Measurements from ENCODE around the gene CREB5. TPM values are rescaled to one million over a fixed set of nuclear protein-coding genes. Genes with fewer than 3 reads are reported as not detected.

Gene CREB5
- total and polyA plus RNA-seq, 2 of the 8 experiments (the other 6 are each of a cell fraction or from before 2014, with no cell fraction given), result 2.4 to 2.7 TPM

DNA sequence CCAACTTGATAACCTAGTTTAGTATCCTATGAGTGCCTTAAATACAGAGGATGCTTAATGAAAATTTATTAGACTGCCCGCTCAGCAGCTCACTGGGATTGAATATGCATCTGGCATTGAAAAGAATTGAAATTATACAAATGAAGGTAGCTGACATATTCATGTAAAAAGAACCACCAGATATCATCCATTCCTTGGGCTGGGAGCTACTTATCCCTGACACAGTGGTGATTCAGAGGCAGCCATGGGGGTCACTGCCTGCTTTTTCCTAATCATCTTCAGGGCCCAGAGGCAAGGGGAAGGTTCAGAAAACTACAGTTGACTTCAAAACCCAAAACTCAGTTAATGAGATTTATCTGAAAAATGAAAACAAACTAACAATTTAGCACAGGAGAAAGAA lies 424.9 kb downstream of the CREB5 start:
- TF ChIP-seq, protein P1, sequence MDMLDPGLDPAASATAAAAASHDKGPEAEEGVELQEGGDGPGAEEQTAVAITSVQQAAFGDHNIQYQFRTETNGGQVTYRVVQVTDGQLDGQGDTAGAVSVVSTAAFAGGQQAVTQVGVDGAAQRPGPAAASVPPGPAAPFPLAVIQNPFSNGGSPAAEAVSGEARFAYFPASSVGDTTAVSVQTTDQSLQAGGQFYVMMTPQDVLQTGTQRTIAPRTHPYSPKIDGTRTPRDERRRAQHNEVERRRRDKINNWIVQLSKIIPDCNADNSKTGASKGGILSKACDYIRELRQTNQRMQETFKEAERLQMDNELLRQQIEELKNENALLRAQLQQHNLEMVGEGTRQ (IDR thresholded peaks at IDR 0.05; ENCODE audit: low read length), result no peak
- no peak for TF ChIP-seq RNF2 (IDR thresholded peaks at IDR 0.05; ENCODE audit: borderline replicate concordance, low read depth, low read length, missing control alignments, poor library complexity, severe bottlenecking)
- FAIRE-seq, result no peak
- H3K56ac ChIP-seq (replicated peaks; ENCODE audit: insufficient read length, low read depth, low read length), result no peak overlapping the region

More for the DNA sequence above, 424.9 kb downstream of the CREB5 start:
- Histone ChIP-seq H2BK15ac (ENCODE audit: low read length) (no peak overlapping the region), H3K4me1 (replicated peaks in 1 of 4; ENCODE audit: control insufficient read depth in 3 of 4, insufficient read depth in 4 of 4, low read length in 3 of 4) (no peaks in the 10 kb centered on the region), H2BK20ac (ENCODE audit: low read length) (no peak overlapping the region), H3K23me2 (ENCODE audit: low read depth, low read length) (no peaks in the 10 kb centered on the region; the same call in 1 of the 2 replicates), H3K23ac (ENCODE audit: insufficient read length) (no peak overlapping the region), H4K91ac (replicated peaks; ENCODE audit: insufficient read length, low read length) (no peak overlapping the region), H2AK5ac (ENCODE audit: low read depth, low read length) (no peak overlapping the region), H3K79me1 (ENCODE audit: low read depth, low read length) (no peaks in the 10 kb centered on the region), H2BK12ac (ENCODE audit: low read depth, low read length) (no peak overlapping the region), H3K27ac (ENCODE audit: low read depth, low read length) (no peak overlapping the region), H3K9me3 (ENCODE audit: insufficient read depth in 2 of 2, low read depth in 1 of 2, low read length in 1 of 2) (peaks cover 0 to 9% of the 10 kb centered on the region in 2 experiments; a peak in 2 of 4 replicates), H3K4ac (replicated peaks; ENCODE audit: insufficient read length, low read depth, low read length) (no peak overlapping the region), H3K79me2 (ENCODE audit: control insufficient read depth in 1 of 2, insufficient read depth in 2 of 2, low read length in 2 of 2) (no peaks in the 10 kb centered on the region), H3K9ac (replicated peaks in 1 of 4; ENCODE audit: extremely low read depth in 1 of 4, low read depth in 3 of 4, low read length in 3 of 4) (no peak overlapping the region), H4K5ac (ENCODE audit: insufficient read length, low read depth, low read length) (no peak overlapping the region), H2AFZ (ENCODE audit: low read length) (no peak overlapping the region), H3K4me2 (ENCODE audit: insufficient read depth in 1 of 2, low read depth in 2 of 2, low read length in 2 of 2) (no peak overlapping the region), H3K27me3 (replicated peaks in 1 of 4; ENCODE audit: control insufficient read depth in 3 of 4, extremely low read depth in 1 of 4, insufficient read depth in 3 of 4, low read length in 3 of 4) (no peaks in the 10 kb centered on the region), H3K14ac (ENCODE audit: insufficient read length) (no peak overlapping the region), H3K18ac (ENCODE audit: extremely low read depth, low read length) (no peak overlapping the region), H3K36me3 (ENCODE audit: control insufficient read depth in 2 of 4, insufficient read depth in 4 of 4, low read length in 3 of 4) (no peaks in the 10 kb centered on the region), H3K4me3 (ENCODE audit: extremely low read depth in 1 of 4, insufficient read depth in 2 of 4, low read depth in 3 of 4, low read length in 4 of 4) (no peak overlapping the region), H2BK120ac (replicated peaks; ENCODE audit: low read depth, low read length) (no peak overlapping the region), H2BK5ac (ENCODE audit: low read depth, low read length) (no peak overlapping the region), H4K8ac (ENCODE audit: extremely low read depth, insufficient read depth, low read length) (no peak overlapping the region), H4K20me1 (replicated peaks in 1 of 2; ENCODE audit: control insufficient read depth in 1 of 2, insufficient read depth in 2 of 2, low read length in 2 of 2) (no peaks in the 10 kb centered on the region)
- WGBS, 2 experiments (ENCODE audit: extremely low coverage in 1 of 2, insufficient coverage in 1 of 2, insufficient read length in 1 of 2, insufficient replicate concordance in 2 of 2, low coverage in 1 of 2, low lambda C conversion rate in 2 of 2, missing lambda C conversion rate in 1 of 2), result 88% methylated on average over 1 of the region's 1 CpG; no CpG with 5 or more reads in 1 of the 2 experiments
- CTCF ChIA-PET (ENCODE audit: partially characterized antibody), result interaction anchor here (0.7 to 1.1 kb wide), 3 partner anchors 19 to 85 kb away, joined by 3 read pairs; no protein-coding TSS in a partner anchor
- POLR2A ChIA-PET (ENCODE audit: partially characterized antibody), result no interaction called here
- DNase-seq (ENCODE audit: low read depth in 1 of 2, low spot score in 2 of 2), result no peak
